ENCODE results near the gene ORAI2. TPM values are rescaled to one million over a fixed set of nuclear protein-coding genes. Genes with fewer than 3 reads are reported as not detected.
"Not testable (repeated sequence)": the region's sequence is repeated elsewhere in the genome, so short reads cannot be mapped to it uniquely, and the experiment has no call there.

Gene ORAI2
- total RNA-seq, 1 experiment from 2014 or later, result 76.9 TPM

- H3K27ac ChIP-seq (ENCODE audit: low read length); H3K27me3 ChIP-seq (ENCODE audit: control insufficient read depth, insufficient read depth, low read length); CTCF ChIA-PET; BruUV-seq (replicated peaks); H3K9me3 ChIP-seq (ENCODE audit: control insufficient read depth, insufficient read depth, low read depth, low read length); ATAC-seq; H3K4me1 ChIP-seq (ENCODE audit: control insufficient read depth, insufficient read depth, low read length); H3K4me3 ChIP-seq (ENCODE audit: low read depth in 2 of 2, low read length in 2 of 2); H3K36me3 ChIP-seq (ENCODE audit: control insufficient read depth, insufficient read depth, low read length); POLR2A ChIA-PET; DNase-seq (ENCODE audit: low read depth, low spot score); in situ Hi-C loops (cut with HindIII; ENCODE audit: low pct_unique_long_range_greater_than_20kb, low sequenced_read_pairs); intact Hi-C loops (cut with micrococcal nuclease; ENCODE audit: unreplicated experiment): not testable (repeated sequence)
These were observed 60.7 kb downstream of the ORAI2 start for GRCh38 chr7:102494026-102494425.

GRCh38 chr7:102494473-102495149 is 61.2 kb downstream of the ORAI2 start:
- not testable (repeated sequence) for BruUV-seq (replicated peaks)

GRCh38 chr7:102496861-102497260 is 63.5 kb downstream of the ORAI2 start:
- DNase-seq (ENCODE audit: low read depth, low spot score); in situ Hi-C loops (cut with HindIII; ENCODE audit: low pct_unique_long_range_greater_than_20kb, low sequenced_read_pairs); H3K4me3 ChIP-seq (ENCODE audit: low read depth in 2 of 2, low read length in 2 of 2); H3K4me1 ChIP-seq (ENCODE audit: control insufficient read depth, insufficient read depth, low read length); CTCF ChIA-PET; H3K27ac ChIP-seq (ENCODE audit: low read length); POLR2A ChIA-PET; ATAC-seq; H3K27me3 ChIP-seq (ENCODE audit: control insufficient read depth, insufficient read depth, low read length); BruUV-seq (replicated peaks); H3K36me3 ChIP-seq (ENCODE audit: control insufficient read depth, insufficient read depth, low read length); intact Hi-C loops (cut with micrococcal nuclease; ENCODE audit: unreplicated experiment); H3K9me3 ChIP-seq (ENCODE audit: control insufficient read depth, insufficient read depth, low read depth, low read length): not testable (repeated sequence)

More at GRCh38 chr7:102494473-102495149, 61.2 kb downstream of the ORAI2 start:
- intact Hi-C loops (cut with micrococcal nuclease; ENCODE audit: unreplicated experiment); H3K27me3 ChIP-seq (ENCODE audit: control insufficient read depth, insufficient read depth, low read length); H3K4me1 ChIP-seq (ENCODE audit: control insufficient read depth, insufficient read depth, low read length); H3K9me3 ChIP-seq (ENCODE audit: control insufficient read depth, insufficient read depth, low read depth, low read length); H3K27ac ChIP-seq (ENCODE audit: low read length); H3K36me3 ChIP-seq (ENCODE audit: control insufficient read depth, insufficient read depth, low read length); CTCF ChIA-PET; DNase-seq (ENCODE audit: low read depth, low spot score); H3K4me3 ChIP-seq (ENCODE audit: low read depth in 2 of 2, low read length in 2 of 2); POLR2A ChIA-PET; in situ Hi-C loops (cut with HindIII; ENCODE audit: low pct_unique_long_range_greater_than_20kb, low sequenced_read_pairs): not testable (repeated sequence)
- ATAC-seq, result peak; percentile 22

- DNase-seq (ENCODE audit: low read depth, low spot score); CTCF ChIA-PET; in situ Hi-C loops (cut with HindIII; ENCODE audit: low pct_unique_long_range_greater_than_20kb, low sequenced_read_pairs); POLR2A ChIA-PET; intact Hi-C loops (cut with micrococcal nuclease; ENCODE audit: unreplicated experiment); H3K36me3 ChIP-seq (ENCODE audit: control insufficient read depth, insufficient read depth, low read length); H3K9me3 ChIP-seq (ENCODE audit: control insufficient read depth, insufficient read depth, low read depth, low read length); H3K4me1 ChIP-seq (ENCODE audit: control insufficient read depth, insufficient read depth, low read length); H3K27ac ChIP-seq (ENCODE audit: low read length); ATAC-seq; H3K4me3 ChIP-seq (ENCODE audit: low read depth in 2 of 2, low read length in 2 of 2); H3K27me3 ChIP-seq (ENCODE audit: control insufficient read depth, insufficient read depth, low read length); BruUV-seq (replicated peaks): not testable (repeated sequence)
These were observed 63.9 kb downstream of the ORAI2 start for GRCh38 chr7:102497308-102497707.

- H3K36me3 ChIP-seq (ENCODE audit: control insufficient read depth, insufficient read depth, low read length); H3K4me3 ChIP-seq (ENCODE audit: low read depth in 2 of 2, low read length in 2 of 2); CTCF ChIA-PET; in situ Hi-C loops (cut with HindIII; ENCODE audit: low pct_unique_long_range_greater_than_20kb, low sequenced_read_pairs); H3K27ac ChIP-seq (ENCODE audit: low read length); BruUV-seq (replicated peaks); DNase-seq (ENCODE audit: low read depth, low spot score); H3K9me3 ChIP-seq (ENCODE audit: control insufficient read depth, insufficient read depth, low read depth, low read length); intact Hi-C loops (cut with micrococcal nuclease; ENCODE audit: unreplicated experiment); H3K4me1 ChIP-seq (ENCODE audit: control insufficient read depth, insufficient read depth, low read length); POLR2A ChIA-PET; ATAC-seq; H3K27me3 ChIP-seq (ENCODE audit: control insufficient read depth, insufficient read depth, low read length): not testable (repeated sequence)
These were observed 64.9 kb downstream of the ORAI2 start for GRCh38 chr7:102498321-102498720.

- H3K27ac ChIP-seq (ENCODE audit: low read length); in situ Hi-C loops (cut with HindIII; ENCODE audit: low pct_unique_long_range_greater_than_20kb, low sequenced_read_pairs); POLR2A ChIA-PET; BruUV-seq (replicated peaks); H3K9me3 ChIP-seq (ENCODE audit: control insufficient read depth, insufficient read depth, low read depth, low read length); H3K4me3 ChIP-seq (ENCODE audit: low read depth in 2 of 2, low read length in 2 of 2); H3K27me3 ChIP-seq (ENCODE audit: control insufficient read depth, insufficient read depth, low read length); ATAC-seq; intact Hi-C loops (cut with micrococcal nuclease; ENCODE audit: unreplicated experiment); CTCF ChIA-PET; H3K36me3 ChIP-seq (ENCODE audit: control insufficient read depth, insufficient read depth, low read length); DNase-seq (ENCODE audit: low read depth, low spot score); H3K4me1 ChIP-seq (ENCODE audit: control insufficient read depth, insufficient read depth, low read length): not testable (repeated sequence)
These were observed 69.8 kb downstream of the ORAI2 start for GRCh38 chr7:102503141-102503540.

GRCh38 chr7:102505298-102506185 is 72.2 kb downstream of the ORAI2 start:
- H3K4me1 ChIP-seq (ENCODE audit: control insufficient read depth, insufficient read depth, low read length); intact Hi-C loops (cut with micrococcal nuclease; ENCODE audit: unreplicated experiment); H3K4me3 ChIP-seq (ENCODE audit: low read depth in 2 of 2, low read length in 2 of 2); H3K27ac ChIP-seq (ENCODE audit: low read length); CTCF ChIA-PET; DNase-seq (ENCODE audit: low read depth, low spot score); H3K36me3 ChIP-seq (ENCODE audit: control insufficient read depth, insufficient read depth, low read length); BruUV-seq (replicated peaks); H3K27me3 ChIP-seq (ENCODE audit: control insufficient read depth, insufficient read depth, low read length); H3K9me3 ChIP-seq (ENCODE audit: control insufficient read depth, insufficient read depth, low read depth, low read length); POLR2A ChIA-PET; in situ Hi-C loops (cut with HindIII; ENCODE audit: low pct_unique_long_range_greater_than_20kb, low sequenced_read_pairs): not testable (repeated sequence)
- peak; percentile 84 for ATAC-seq
